IPS-18a (cell line): ENCODE measurements around the gene FCGR3B.
"Not testable (repeated sequence)": the region's sequence is repeated elsewhere in the genome, so short reads cannot be mapped to it uniquely, and the experiment has no call there.

Experiments
- H3K27ac ChIP-seq: one replicate; pipeline ENCODE4 v1.5.1; 2013; ENCODE audit warnings: low read length
- H3K27me3 ChIP-seq: one replicate; pipeline ENCODE4 v1.6.1; 2013; ENCODE audit warnings: mild to moderate bottlenecking, low read length; ENCODE audit not compliant: control insufficient read depth, insufficient read depth
- H3K36me3 ChIP-seq: one replicate; pipeline ENCODE4 v1.6.1; 2013; ENCODE audit warnings: low read depth, low read length; ENCODE audit not compliant: control insufficient read depth
- H3K4me1 ChIP-seq: one replicate; pipeline ENCODE4 v1.6.1; 2013; ENCODE audit warnings: low read depth, low read length; ENCODE audit not compliant: control insufficient read depth
- H3K4me3 ChIP-seq: one replicate; pipeline ENCODE4 v1.5.1; 2013; ENCODE audit warnings: low read length
- H3K9ac ChIP-seq: one replicate; pipeline ENCODE4 v1.6.1; 2013; ENCODE audit warnings: mild to moderate bottlenecking, low read length, moderate library complexity
- H3K9me3 ChIP-seq: one replicate; pipeline ENCODE4 v1.6.1; 2013; ENCODE audit warnings: low read depth, low read length; ENCODE audit not compliant: control insufficient read depth

FCGR3B gene

GRCh38 chr1:161593092-161593755 lies 37.8 kb downstream of the FCGR3B start:
- H3K9me3 ChIP-seq, H3K27me3 ChIP-seq, H3K36me3 ChIP-seq, H3K4me3 ChIP-seq, H3K9ac ChIP-seq, H3K27ac ChIP-seq, H3K4me1 ChIP-seq: not testable (repeated sequence)

DNA sequence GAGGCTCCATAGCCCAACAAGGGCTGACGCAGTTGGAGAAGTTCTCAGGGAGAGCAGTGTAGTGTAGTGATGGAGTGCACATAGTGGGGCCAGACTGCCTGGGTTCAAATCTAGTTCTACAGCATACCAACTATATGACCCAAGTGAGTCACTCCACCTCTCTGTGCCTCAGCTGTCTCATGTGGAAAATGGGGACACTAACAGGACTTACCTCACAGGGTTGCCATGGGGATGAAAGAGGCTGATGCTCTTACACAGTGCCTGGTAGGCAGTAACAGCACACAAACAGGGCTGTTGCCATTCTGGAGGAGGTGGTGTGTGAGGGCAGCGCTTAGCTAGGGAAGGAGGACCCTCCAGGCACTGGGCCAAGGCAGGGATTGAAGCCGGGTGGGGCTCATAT lies 38.4 kb downstream of the FCGR3B start:
- H3K9ac ChIP-seq, H3K4me1 ChIP-seq, H3K9me3 ChIP-seq, H3K36me3 ChIP-seq, H3K4me3 ChIP-seq, H3K27me3 ChIP-seq, H3K27ac ChIP-seq: not testable (repeated sequence)

- H3K27me3 ChIP-seq, H3K4me1 ChIP-seq, H3K9ac ChIP-seq, H3K27ac ChIP-seq, H3K4me3 ChIP-seq, H3K36me3 ChIP-seq, H3K9me3 ChIP-seq: not testable (repeated sequence)
Measured at GRCh38 chr1:161589920-161590319, 41.1 kb downstream of the FCGR3B start.

DNA sequence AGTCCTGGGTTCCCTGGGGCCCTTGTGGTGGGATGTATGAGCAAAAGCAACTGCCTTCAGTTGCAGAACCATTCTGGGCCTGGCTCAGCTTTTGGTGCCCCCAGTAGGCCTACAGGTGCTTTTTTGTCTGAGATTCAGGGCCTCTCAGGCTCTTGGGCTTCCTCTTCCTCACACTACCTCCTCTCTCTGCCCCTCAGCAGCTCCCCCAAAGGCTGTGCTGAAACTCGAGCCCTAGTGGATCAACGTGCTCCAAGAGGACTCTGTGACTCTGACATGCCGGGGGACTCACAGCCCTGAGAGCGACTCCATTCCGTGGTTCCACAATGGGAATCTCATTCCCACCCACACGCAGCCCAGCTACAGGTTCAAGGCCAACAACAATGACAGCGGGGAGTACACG lies 41.6 kb downstream of the FCGR3B start:
- not testable (repeated sequence) for H3K9ac ChIP-seq, H3K36me3 ChIP-seq, H3K27me3 ChIP-seq, H3K4me3 ChIP-seq, H3K27ac ChIP-seq, H3K9me3 ChIP-seq, H3K4me1 ChIP-seq

- H3K9me3 ChIP-seq, H3K4me1 ChIP-seq, H3K27me3 ChIP-seq, H3K9ac ChIP-seq, H3K27ac ChIP-seq, H3K4me3 ChIP-seq, H3K36me3 ChIP-seq: not testable (repeated sequence)
Measured at GRCh38 chr1:161588596-161588995, 42.4 kb downstream of the FCGR3B start.

DNA sequence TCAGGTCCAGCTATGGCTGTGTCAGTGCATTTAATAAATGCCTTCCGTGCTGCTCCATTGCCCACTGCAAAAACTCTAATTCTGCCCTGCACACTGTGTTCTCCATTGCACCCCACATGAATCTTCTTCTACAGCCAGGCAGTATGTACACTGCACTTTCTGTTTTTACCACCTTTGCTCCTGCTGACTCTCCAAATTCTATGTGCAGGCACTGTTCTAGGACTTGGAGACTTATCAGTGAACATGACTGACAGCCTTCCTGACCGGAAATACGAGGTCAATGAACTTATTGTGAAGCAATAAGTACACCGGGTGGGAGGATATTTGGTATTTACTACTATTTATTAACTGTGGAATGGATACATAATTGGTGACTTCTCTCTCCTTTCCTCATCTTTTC lies 48.1 kb downstream of the FCGR3B start:
- H3K4me1 ChIP-seq, H3K4me3 ChIP-seq, H3K9me3 ChIP-seq, H3K36me3 ChIP-seq, H3K27me3 ChIP-seq, H3K27ac ChIP-seq, H3K9ac ChIP-seq: not testable (repeated sequence)

GRCh38 chr1:161580879-161581537 lies 50.0 kb downstream of the FCGR3B start:
- H3K4me1 ChIP-seq, H3K9me3 ChIP-seq, H3K4me3 ChIP-seq, H3K9ac ChIP-seq, H3K27me3 ChIP-seq, H3K36me3 ChIP-seq, H3K27ac ChIP-seq: not testable (repeated sequence)

GRCh38 chr1:161579856-161580507 lies 51.0 kb downstream of the FCGR3B start:
- not testable (repeated sequence) for H3K27ac ChIP-seq, H3K4me3 ChIP-seq, H3K9me3 ChIP-seq, H3K4me1 ChIP-seq, H3K36me3 ChIP-seq, H3K9ac ChIP-seq, H3K27me3 ChIP-seq

DNA sequence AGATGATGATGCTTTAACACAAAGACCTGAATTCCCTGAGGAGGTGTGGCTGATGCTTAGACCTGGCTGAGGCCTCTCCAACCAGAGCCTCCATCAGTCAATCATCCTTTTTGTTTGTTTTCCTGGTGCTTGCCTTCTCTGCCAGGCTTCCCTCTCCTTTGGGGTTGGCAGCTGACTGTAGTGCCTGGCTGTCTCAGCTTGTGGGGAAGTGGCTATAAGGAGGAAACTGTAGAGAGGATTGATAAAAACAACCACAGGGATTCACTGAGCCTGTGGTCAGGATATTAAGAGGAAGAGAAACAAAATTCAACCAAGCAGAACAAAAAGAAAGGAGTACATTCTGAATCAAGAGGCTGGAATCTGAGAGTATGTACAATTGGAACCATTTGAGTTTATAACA lies 54.3 kb downstream of the FCGR3B start:
- H3K27me3 ChIP-seq, H3K9ac ChIP-seq, H3K4me3 ChIP-seq, H3K36me3 ChIP-seq, H3K27ac ChIP-seq, H3K9me3 ChIP-seq, H3K4me1 ChIP-seq: not testable (repeated sequence)
